DMS114 treated with DMSO at 0.1 percent for 48 hours (cell line): ENCODE results near the gene CACFD1.

Experiments used
- DNase-seq: peaks from one replicate; lab custom pipeline; 2025; ENCODE audit not compliant: unreplicated experiment; lab: John Stamatoyannopoulos, UW

The CACFD1 gene

DNA sequence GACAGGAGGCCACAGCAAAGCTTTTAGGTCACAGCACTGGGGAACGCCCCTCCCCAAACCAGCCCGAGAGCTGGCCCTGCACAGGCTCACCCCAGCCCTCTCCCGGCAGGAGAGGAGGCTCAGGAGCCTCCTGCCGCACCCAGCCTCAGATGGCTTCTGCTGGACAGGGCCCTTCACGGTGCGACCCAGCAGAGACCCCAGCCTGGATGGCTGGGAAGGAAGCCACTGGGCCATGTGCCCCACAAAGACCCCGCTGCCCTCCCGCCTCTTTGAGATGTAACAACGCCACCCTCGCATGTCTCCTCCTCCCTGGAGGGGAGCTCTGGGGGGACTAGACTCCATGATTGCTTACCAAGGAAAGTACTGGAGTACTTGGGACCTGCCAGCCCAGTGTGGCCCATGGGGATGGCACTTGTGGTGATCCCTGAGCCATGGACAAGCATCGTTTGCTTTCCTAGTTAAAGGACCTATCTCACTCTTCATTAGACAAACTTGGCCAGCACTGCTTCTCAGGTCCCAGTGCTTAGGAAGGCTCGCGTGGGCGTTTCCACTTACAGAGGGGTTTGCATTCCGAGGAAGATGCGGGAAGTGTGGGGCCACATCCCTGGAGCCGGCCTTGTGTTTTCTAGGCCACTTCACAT, 56.0 kb downstream of the CACFD1 start:
- DNase-seq: no peak

DNA sequence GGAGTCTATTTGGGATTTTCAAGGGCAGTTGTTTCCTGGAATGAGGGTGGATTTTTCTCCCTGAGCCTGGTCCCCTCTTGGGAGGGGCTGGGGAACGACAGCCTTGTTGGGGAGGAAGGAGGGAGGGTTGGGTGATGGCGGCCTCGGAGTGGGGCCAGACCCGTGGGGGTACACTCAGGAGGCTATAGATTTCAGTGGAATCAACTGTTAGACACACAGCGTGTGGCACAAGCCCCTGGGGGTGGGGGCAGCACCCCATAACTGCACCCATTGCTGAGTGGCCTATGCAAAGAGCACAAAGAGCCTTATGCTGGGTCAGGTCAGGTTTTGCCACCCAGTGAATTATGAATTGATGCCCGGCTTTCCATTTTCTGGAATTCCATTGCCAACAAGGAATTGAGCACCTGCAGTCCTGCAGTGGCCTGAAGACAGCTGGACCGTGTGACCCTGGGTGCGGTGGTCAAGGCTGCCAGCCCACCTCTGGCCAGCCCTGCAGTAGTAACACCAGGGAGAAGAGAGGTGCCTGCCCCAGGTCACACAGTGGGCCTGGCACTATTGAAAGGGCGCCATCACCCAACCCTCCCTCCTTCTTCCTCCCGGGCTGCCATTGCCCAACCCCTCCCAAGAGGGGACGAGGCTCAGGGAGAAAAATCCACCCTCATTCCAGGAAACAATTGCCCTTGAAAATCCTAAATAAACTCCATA, 56.6 kb downstream of the CACFD1 start:
- DNase-seq: no peak

DNA sequence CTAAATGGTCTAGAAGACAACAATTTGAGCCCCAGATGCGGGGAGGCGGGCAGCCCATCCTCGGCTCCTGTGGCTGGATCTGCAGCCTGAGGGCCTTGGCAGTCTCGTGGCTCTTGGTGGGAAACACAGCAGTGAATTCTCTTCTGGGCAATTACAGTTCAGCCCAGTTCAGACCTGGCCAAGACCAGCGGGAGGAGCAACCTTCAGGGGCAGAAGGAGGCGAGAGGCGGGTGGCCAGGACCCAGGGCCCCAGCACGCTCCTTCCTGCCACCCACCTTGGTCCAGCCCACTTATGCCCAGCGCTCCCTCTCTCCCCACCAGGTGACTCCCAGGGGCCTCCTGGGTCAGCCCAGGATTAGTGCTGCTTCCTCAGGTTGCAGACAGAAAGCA, 57.2 kb downstream of the CACFD1 start:
- no peak for DNase-seq

DNA sequence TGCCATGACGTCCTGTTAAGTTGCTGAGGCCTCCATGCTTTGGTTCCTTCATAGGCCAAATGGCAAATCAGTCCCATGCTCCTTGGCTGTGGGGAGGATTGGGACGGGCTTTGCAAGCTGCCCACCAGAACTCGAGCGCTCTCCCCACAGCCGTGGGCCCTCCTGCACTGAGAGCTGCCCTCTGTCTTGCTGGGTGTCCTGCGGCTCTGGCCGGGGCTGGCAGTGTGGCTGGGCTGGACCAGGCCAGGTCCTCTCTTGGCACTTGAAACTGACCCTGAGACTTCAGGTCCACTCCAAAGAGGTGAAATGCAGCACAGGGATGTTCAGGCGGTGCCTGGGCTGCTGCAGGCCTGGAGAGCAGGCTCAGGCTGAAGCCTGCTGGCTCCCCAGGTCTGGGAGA, 57.9 kb downstream of the CACFD1 start:
- DNase-seq: no peak

DNA sequence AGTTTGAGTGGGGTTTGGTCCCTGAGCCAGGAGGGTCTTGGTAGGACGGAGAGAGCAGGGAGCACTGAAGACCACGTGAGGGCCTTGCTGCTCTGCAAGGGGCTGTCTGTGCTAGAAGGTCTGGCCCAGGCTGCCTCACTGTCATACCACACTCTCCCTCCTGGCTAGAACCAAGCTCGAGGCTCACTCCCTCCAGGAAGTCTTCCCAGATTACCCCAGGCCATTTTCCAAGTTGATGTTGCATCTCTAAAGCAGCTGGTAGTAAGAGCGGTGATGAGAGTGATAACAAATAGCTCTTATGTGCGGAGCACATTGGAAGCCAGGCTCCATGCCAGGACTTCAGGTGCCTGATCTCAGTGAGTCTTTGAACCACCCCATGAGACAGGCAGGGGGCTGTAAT, 58.4 kb downstream of the CACFD1 start:
- no peak for DNase-seq

GRCh38 chr9:133518706-133519449, 59.1 kb downstream of the CACFD1 start:
- no peak for DNase-seq

GRCh38 chr9:133519693-133520092, 59.9 kb downstream of the CACFD1 start:
- DNase-seq: no peak

GRCh38 chr9:133520121-133520835, 60.5 kb downstream of the CACFD1 start:
- DNase-seq: no peak
